Activated naive CD8-positive, alpha-beta T cell treated with anti-CD3 and anti-CD28 coated beads for 36 hours (primary cell): ENCODE measurements around the gene STPG1. TPM values are rescaled to one million over a fixed set of nuclear protein-coding genes. Genes with fewer than 3 reads are reported as not detected.

Experiments used
- DNase-seq: peaks from one replicate; pipeline ENCODE4 v3.0.0; 2021
- H3K27ac Mint-ChIP-seq: one replicate; pipeline ENCODE4 v1.8.0; 2022; ENCODE audit warnings: mild to moderate bottlenecking, moderate library complexity, mixed read lengths
- H3K27me3 Mint-ChIP-seq: one replicate; pipeline ENCODE4 v1.8.0; 2022; ENCODE audit warnings: mild to moderate bottlenecking, mixed read lengths
- H3K36me3 Mint-ChIP-seq: one replicate; pipeline ENCODE4 v1.8.0; 2021; ENCODE audit warnings: mild to moderate bottlenecking, mixed read lengths
- H3K4me1 Mint-ChIP-seq: one replicate; pipeline ENCODE4 v1.8.0; 2021; ENCODE audit warnings: mixed read lengths
- H3K4me3 Mint-ChIP-seq: one replicate; pipeline ENCODE4 v1.8.0; 2022; ENCODE audit warnings: mild to moderate bottlenecking, moderate library complexity, mixed read lengths
- H3K9me3 Mint-ChIP-seq: one replicate; pipeline ENCODE4 v1.8.0; 2022; ENCODE audit warnings: mixed read lengths
- total RNA-seq, 2 experiments: library from RNA; stranded (reverse); gene quantifications; one replicate each; pipeline ENCODE4 v1.2.3, GENCODE V29; 2021

Gene STPG1
- total RNA-seq, 2 experiments from 2014 or later, result 5.9 to 8.0 TPM

- no peak overlapping the region for H3K27ac Mint-ChIP-seq
- no peak overlapping the region for H3K4me3 Mint-ChIP-seq
- no peaks in the 10 kb centered on the region for H3K27me3 Mint-ChIP-seq
- no peaks in the 10 kb centered on the region for H3K9me3 Mint-ChIP-seq
- H3K36me3 Mint-ChIP-seq, result peaks cover 10% of the 10 kb centered on the region
- peaks cover 12% of the 10 kb centered on the region for H3K4me1 Mint-ChIP-seq
- DNase-seq, result no peak
Observed at GRCh38 chr1:24441480-24441879, 27.9 kb upstream of the STPG1 start.

GRCh38 chr1:24440436-24440835 is 26.9 kb upstream of the STPG1 start:
- Mint-ChIP-seq H3K4me3 (no peak overlapping the region), H3K36me3 (peaks cover 8% of the 10 kb centered on the region), H3K9me3 (no peaks in the 10 kb centered on the region), H3K27ac (no peak overlapping the region), H3K27me3 (no peaks in the 10 kb centered on the region), H3K4me1 (peaks cover 17% of the 10 kb centered on the region)
- DNase-seq, result no peak

- Mint-ChIP-seq H3K4me3 (no peak overlapping the region), H3K9me3 (no peaks in the 10 kb centered on the region), H3K36me3 (peaks cover 14% of the 10 kb centered on the region), H3K27ac (no peak overlapping the region), H3K27me3 (no peaks in the 10 kb centered on the region), H3K4me1 (peaks cover 25% of the 10 kb centered on the region)
- no peak for DNase-seq
Observed at GRCh38 chr1:24438423-24438901, 24.9 kb upstream of the STPG1 start.

GRCh38 chr1:24437631-24438396 is 24.2 kb upstream of the STPG1 start:
- no peak overlapping the region for H3K4me3 Mint-ChIP-seq
- DNase-seq, result no peak
- H3K36me3 Mint-ChIP-seq, result peaks cover 19% of the 10 kb centered on the region
- no peak overlapping the region for H3K27ac Mint-ChIP-seq
- peaks cover 25% of the 10 kb centered on the region for H3K4me1 Mint-ChIP-seq
- no peaks in the 10 kb centered on the region for H3K9me3 Mint-ChIP-seq
- no peaks in the 10 kb centered on the region for H3K27me3 Mint-ChIP-seq

GRCh38 chr1:24435782-24436365 is 22.3 kb upstream of the STPG1 start:
- DNase-seq, result no peak
- Mint-ChIP-seq H3K9me3 (no peaks in the 10 kb centered on the region), H3K27me3 (no peaks in the 10 kb centered on the region), H3K27ac (peak overlapping the region; percentile 10), H3K36me3 (peaks cover 23% of the 10 kb centered on the region), H3K4me1 (peaks cover 33% of the 10 kb centered on the region), H3K4me3 (no peak overlapping the region)

GRCh38 chr1:24427545-24427862 is 13.9 kb upstream of the STPG1 start:
- Mint-ChIP-seq H3K4me3 (no peak overlapping the region), H3K36me3 (peaks cover 40% of the 10 kb centered on the region), H3K27me3 (no peaks in the 10 kb centered on the region), H3K4me1 (peaks cover 55% of the 10 kb centered on the region), H3K9me3 (no peaks in the 10 kb centered on the region), H3K27ac (no peak overlapping the region)
- no peak for DNase-seq

- Mint-ChIP-seq H3K4me1 (peaks cover 59% of the 10 kb centered on the region), H3K27me3 (no peaks in the 10 kb centered on the region), H3K27ac (no peak overlapping the region), H3K36me3 (peaks cover 44% of the 10 kb centered on the region), H3K9me3 (no peaks in the 10 kb centered on the region), H3K4me3 (no peak overlapping the region)
- DNase-seq, result no peak
Observed at GRCh38 chr1:24426744-24427544, 13.4 kb upstream of the STPG1 start.

- peaks cover 49% of the 10 kb centered on the region for H3K36me3 Mint-ChIP-seq
- DNase-seq, result no peak
- peaks cover 54% of the 10 kb centered on the region for H3K4me1 Mint-ChIP-seq
- H3K27ac Mint-ChIP-seq, result no peak overlapping the region
- H3K4me3 Mint-ChIP-seq, result no peak overlapping the region
- H3K9me3 Mint-ChIP-seq, result no peaks in the 10 kb centered on the region
- no peaks in the 10 kb centered on the region for H3K27me3 Mint-ChIP-seq
Observed at GRCh38 chr1:24425922-24426321, 12.3 kb upstream of the STPG1 start.

- H3K36me3 Mint-ChIP-seq, result peaks cover 50% of the 10 kb centered on the region
- no peak overlapping the region for H3K4me3 Mint-ChIP-seq
- no peaks in the 10 kb centered on the region for H3K27me3 Mint-ChIP-seq
- H3K4me1 Mint-ChIP-seq, result peaks cover 55% of the 10 kb centered on the region
- no peaks in the 10 kb centered on the region for H3K9me3 Mint-ChIP-seq
- no peak for DNase-seq
- H3K27ac Mint-ChIP-seq, result no peak overlapping the region
Observed at GRCh38 chr1:24425441-24425840, 11.9 kb upstream of the STPG1 start.

- no peaks in the 10 kb centered on the region for H3K9me3 Mint-ChIP-seq
- peaks cover 52% of the 10 kb centered on the region for H3K36me3 Mint-ChIP-seq
- DNase-seq, result no peak
- H3K4me1 Mint-ChIP-seq, result peaks cover 56% of the 10 kb centered on the region
- no peak overlapping the region for H3K4me3 Mint-ChIP-seq
- H3K27me3 Mint-ChIP-seq, result no peaks in the 10 kb centered on the region
- H3K27ac Mint-ChIP-seq, result no peak overlapping the region
Observed at GRCh38 chr1:24424990-24425389, 11.4 kb upstream of the STPG1 start.

- DNase-seq, result peak; percentile 21
- no peak overlapping the region for H3K4me3 Mint-ChIP-seq
- peaks cover 60% of the 10 kb centered on the region for H3K4me1 Mint-ChIP-seq
- H3K27me3 Mint-ChIP-seq, result no peaks in the 10 kb centered on the region
- peak overlapping the region; percentile 70 for H3K27ac Mint-ChIP-seq
- H3K9me3 Mint-ChIP-seq, result no peaks in the 10 kb centered on the region
- peaks cover 59% of the 10 kb centered on the region for H3K36me3 Mint-ChIP-seq
Observed at GRCh38 chr1:24424207-24424606, 10.6 kb upstream of the STPG1 start.

GRCh38 chr1:24421502-24421901 is 7.9 kb upstream of the STPG1 start:
- Mint-ChIP-seq H3K4me3 (no peak overlapping the region), H3K27ac (no peak overlapping the region), H3K4me1 (peaks cover 68% of the 10 kb centered on the region), H3K27me3 (no peaks in the 10 kb centered on the region), H3K36me3 (peaks cover 49% of the 10 kb centered on the region), H3K9me3 (no peaks in the 10 kb centered on the region)
- DNase-seq, result no peak

GRCh38 chr1:24420547-24420946 is 7.0 kb upstream of the STPG1 start:
- Mint-ChIP-seq H3K27me3 (no peaks in the 10 kb centered on the region), H3K4me3 (no peak overlapping the region), H3K4me1 (peaks cover 69% of the 10 kb centered on the region), H3K36me3 (peaks cover 46% of the 10 kb centered on the region), H3K9me3 (no peaks in the 10 kb centered on the region), H3K27ac (no peak overlapping the region)
- no peak for DNase-seq

- DNase-seq, result peak; percentile 25
- H3K36me3 Mint-ChIP-seq, result peaks cover 36% of the 10 kb centered on the region
- peak overlapping the region; percentile 74 for H3K27ac Mint-ChIP-seq
- no peaks in the 10 kb centered on the region for H3K27me3 Mint-ChIP-seq
- H3K4me1 Mint-ChIP-seq, result peaks cover 64% of the 10 kb centered on the region
- H3K9me3 Mint-ChIP-seq, result no peaks in the 10 kb centered on the region
- peak overlapping the region; percentile 23 for H3K4me3 Mint-ChIP-seq
Observed at GRCh38 chr1:24418898-24419628, 5.5 kb upstream of the STPG1 start.

GRCh38 chr1:24417681-24418080 is 4.1 kb upstream of the STPG1 start:
- Mint-ChIP-seq H3K27ac (no peak overlapping the region), H3K27me3 (no peaks in the 10 kb centered on the region), H3K4me3 (peak overlapping the region; percentile 90), H3K9me3 (no peaks in the 10 kb centered on the region), H3K4me1 (peaks cover 61% of the 10 kb centered on the region), H3K36me3 (peaks cover 25% of the 10 kb centered on the region)
- no peak for DNase-seq
